Thymus (tissue), 11 donors: ENCODE results near the gene LCTL. TPM values are rescaled to one million over a fixed set of nuclear protein-coding genes. Genes with fewer than 3 reads are reported as not detected.
"Not testable (repeated sequence)": the region's sequence is repeated elsewhere in the genome, so short reads cannot be mapped to it uniquely, and the experiment has no call there.

Source experiments
- DNase-seq, 9 donors: peaks; one replicate each; pipeline ENCODE4 v3.0.0-alpha.2; 2013; ENCODE audit warnings: low spot score in 9 of 9, low read depth in 6 of 9, missing footprints in 1 of 9
- H3K27ac ChIP-seq, 2 donors: one replicate each; pipeline ENCODE4 v1.5.1; 2013; ENCODE audit warnings: control low read depth in 1 of 2, low read depth in 1 of 2, low read length in 1 of 2, mild to moderate bottlenecking in 1 of 2, moderate library complexity in 1 of 2
- H3K27me3 ChIP-seq, 2 donors: one replicate each; pipeline ENCODE4 v1.5.1; 2013; ENCODE audit warnings: low read length in 1 of 2; ENCODE audit not compliant: control insufficient read depth in 2 of 2, insufficient read depth in 1 of 2
- H3K36me3 ChIP-seq, 2 donors: one replicate each; pipeline ENCODE4 v1.5.1; 2013; ENCODE audit warnings: low read length in 1 of 2, mild to moderate bottlenecking in 1 of 2, moderate library complexity in 1 of 2; ENCODE audit not compliant: control insufficient read depth in 2 of 2, insufficient read depth in 2 of 2
- H3K4me1 ChIP-seq, 2 donors: one replicate each; pipeline ENCODE4 v1.5.1; 2013; ENCODE audit warnings: low read length in 2 of 2; ENCODE audit not compliant: control insufficient read depth in 2 of 2, insufficient read depth in 2 of 2
- H3K4me3 ChIP-seq, 2 donors: one replicate each; pipeline ENCODE4 v1.5.1; 2013; ENCODE audit warnings: low read length in 2 of 2, control low read depth in 1 of 2, mild to moderate bottlenecking in 1 of 2
- H3K9me3 ChIP-seq, 2 donors: one replicate each; pipeline ENCODE4 v1.5.1; 2013; ENCODE audit warnings: low read length in 1 of 2, mild to moderate bottlenecking in 1 of 2; ENCODE audit not compliant: control insufficient read depth in 2 of 2, insufficient read depth in 1 of 2
- WGBS: extraction: QIAGEN DNeasy Blood & Tissue Kit; methylation state at CpG from one replicate; pipeline ENCODE4 v1.1.7; 2013; 5-methylcytosine and 5-hydroxymethylcytosine counted together
- polyA plus RNA-seq: library from polyadenylated mRNA; stranded (reverse); fragments of 200-250 nt; gene quantifications from one replicate; pipeline ENCODE4 v1.2.3, GENCODE V29; 2013
- total RNA-seq: library from RNA; stranded (reverse); fragments of 120-200 nt; gene quantifications from one replicate; pipeline ENCODE4 v1.2.4, GENCODE V29; 2013
- donor health status: healthy.

LCTL gene
- total and polyA plus RNA-seq, 2 donors = 0.07 TPM; not detected in 1

- H3K36me3 ChIP-seq = peaks cover 26 to 35% of the 10 kb centered on the region in 2 donors
- 99% methylated on average over 2 of the region's 2 CpGs for WGBS
- no peak overlapping the region for H3K4me3 ChIP-seq
- H3K4me1 ChIP-seq = peaks cover 0 to 4% of the 10 kb centered on the region in 2 donors
- H3K9me3 ChIP-seq = no peaks in the 10 kb centered on the region
- no peaks in the 10 kb centered on the region for H3K27me3 ChIP-seq
- DNase-seq = no peak
- peak overlapping the region in 1 of 2 donors; percentile 5 for H3K27ac ChIP-seq
These were observed 49.9 kb downstream of the LCTL start for GRCh38 chr15:66515901-66516322.

DNA sequence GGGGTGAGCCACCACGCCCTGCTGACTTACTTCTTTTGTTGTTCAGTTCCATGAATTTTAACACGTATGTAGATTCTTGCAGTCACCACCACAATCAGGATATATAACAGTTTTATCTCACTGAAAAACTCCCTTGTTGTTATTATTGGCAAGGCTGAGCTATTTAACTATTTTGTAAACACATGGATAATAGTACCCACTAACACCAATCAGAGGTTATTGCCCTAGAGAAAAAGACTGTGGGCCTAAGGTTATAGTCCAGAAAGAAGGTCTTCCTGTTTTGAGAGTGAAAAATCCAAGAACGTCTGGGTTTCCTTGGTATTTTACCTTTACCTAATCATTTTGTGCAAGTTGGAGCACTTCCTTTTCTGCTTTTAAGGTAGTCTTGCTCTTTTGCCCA, 51.2 kb downstream of the LCTL start:
- 95% methylated on average over 3 of the region's 3 CpGs for WGBS

DNA sequence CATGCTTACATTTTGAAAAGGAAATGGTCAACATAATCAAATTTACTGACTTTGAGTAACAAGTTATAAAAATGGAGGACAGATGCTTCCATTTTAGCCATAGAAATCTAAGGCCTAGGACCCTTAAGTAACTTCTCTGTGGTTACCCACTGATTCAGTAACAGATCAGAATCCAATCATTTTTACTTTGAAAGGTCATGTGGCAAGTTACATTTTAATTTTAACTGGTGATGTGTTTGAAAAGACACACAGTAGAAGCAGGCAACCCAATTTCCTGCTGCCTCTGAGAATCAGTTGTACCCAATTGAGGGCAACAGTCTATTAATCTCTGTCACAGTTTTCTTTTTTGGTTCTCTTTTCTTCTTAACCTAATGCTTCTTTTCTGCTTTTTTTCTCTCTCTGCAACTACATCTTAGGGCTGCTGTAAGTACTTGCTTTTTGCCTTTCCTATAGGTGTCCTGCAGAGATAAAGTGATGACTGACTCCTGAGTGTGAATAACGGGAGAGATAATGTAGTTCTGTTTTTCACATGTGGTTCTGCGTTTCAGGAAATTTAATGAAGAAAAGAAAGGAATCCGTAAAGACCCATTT, 57.4 kb downstream of the LCTL start:
- WGBS = 96% methylated on average over 3 of the region's 3 CpGs
- Histone ChIP-seq H3K27ac (no peak overlapping the region), H3K36me3 (peaks cover 6 to 9% of the 10 kb centered on the region in 2 donors), H3K27me3 (no peaks in the 10 kb centered on the region), H3K4me3 (no peak overlapping the region), H3K9me3 (no peaks in the 10 kb centered on the region), H3K4me1 (peaks cover 7 to 9% of the 10 kb centered on the region in 2 donors)
- DNase-seq = no peak

More for the DNA sequence above, 51.2 kb downstream of the LCTL start:
- H3K27ac ChIP-seq = no peak overlapping the region
- no peaks in the 10 kb centered on the region for H3K9me3 ChIP-seq
- peaks cover 24 to 30% of the 10 kb centered on the region in 2 donors for H3K36me3 ChIP-seq
- no peak for DNase-seq
- H3K27me3 ChIP-seq = no peaks in the 10 kb centered on the region
- H3K4me1 ChIP-seq = peaks cover 0 to 4% of the 10 kb centered on the region in 2 donors
- H3K4me3 ChIP-seq = no peak overlapping the region

DNA sequence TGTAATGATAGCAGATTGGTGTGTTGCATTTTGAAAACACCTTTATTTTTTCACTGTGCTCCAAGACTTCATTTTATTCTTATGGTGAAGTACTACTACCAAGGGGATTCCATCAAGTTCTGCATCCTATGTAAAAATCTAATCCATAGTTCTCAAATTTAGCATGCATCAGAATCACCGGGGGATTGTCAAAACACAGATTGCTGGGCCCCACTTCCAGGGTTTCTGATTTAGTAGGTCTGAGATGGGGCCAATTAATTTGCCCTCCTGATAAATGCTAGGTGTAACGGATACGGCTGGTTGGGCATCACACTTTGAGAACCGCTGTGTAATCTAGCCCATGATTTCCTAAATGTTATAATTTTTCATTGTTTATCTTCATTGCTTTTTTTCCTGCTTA, 60.0 kb downstream of the LCTL start:
- peak overlapping the region; percentile 77 to 88 for H3K4me3 ChIP-seq
- peak overlapping the region in 1 of 2 donors; percentile 86 for H3K27ac ChIP-seq
- no peaks in the 10 kb centered on the region for H3K9me3 ChIP-seq
- peaks cover 15 to 17% of the 10 kb centered on the region in 2 donors for H3K4me1 ChIP-seq
- no peak for DNase-seq
- 71% methylated on average over 4 of the region's 4 CpGs for WGBS
- H3K27me3 ChIP-seq = no peaks in the 10 kb centered on the region
- H3K36me3 ChIP-seq = peaks cover 2 to 31% of the 10 kb centered on the region in 2 donors

DNA sequence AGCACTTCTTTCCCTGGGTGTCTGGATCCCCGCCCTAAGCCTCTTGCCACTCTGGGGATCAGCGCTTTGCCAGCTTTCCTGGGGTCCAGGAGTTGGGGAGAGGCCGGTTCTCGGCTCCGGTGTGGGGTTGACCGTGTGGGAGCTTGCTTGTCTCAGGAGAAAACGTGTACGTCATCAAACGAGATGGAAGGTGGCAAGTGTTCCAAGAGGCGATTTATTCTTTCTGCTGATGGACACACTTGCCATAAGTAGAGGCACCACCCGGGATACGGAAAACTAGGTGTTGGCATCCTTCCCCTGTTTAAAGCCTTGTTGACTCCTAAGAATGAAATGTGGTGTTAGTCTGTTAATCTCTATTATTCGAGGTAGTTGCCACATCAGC, 60.4 kb downstream of the LCTL start:
- Histone ChIP-seq H3K4me1 (peaks cover 15 to 17% of the 10 kb centered on the region in 2 donors), H3K27ac (peak overlapping the region; percentile 86 to 89)
- WGBS = under 1% methylated on average over 13 of the region's 13 CpGs

DNA sequence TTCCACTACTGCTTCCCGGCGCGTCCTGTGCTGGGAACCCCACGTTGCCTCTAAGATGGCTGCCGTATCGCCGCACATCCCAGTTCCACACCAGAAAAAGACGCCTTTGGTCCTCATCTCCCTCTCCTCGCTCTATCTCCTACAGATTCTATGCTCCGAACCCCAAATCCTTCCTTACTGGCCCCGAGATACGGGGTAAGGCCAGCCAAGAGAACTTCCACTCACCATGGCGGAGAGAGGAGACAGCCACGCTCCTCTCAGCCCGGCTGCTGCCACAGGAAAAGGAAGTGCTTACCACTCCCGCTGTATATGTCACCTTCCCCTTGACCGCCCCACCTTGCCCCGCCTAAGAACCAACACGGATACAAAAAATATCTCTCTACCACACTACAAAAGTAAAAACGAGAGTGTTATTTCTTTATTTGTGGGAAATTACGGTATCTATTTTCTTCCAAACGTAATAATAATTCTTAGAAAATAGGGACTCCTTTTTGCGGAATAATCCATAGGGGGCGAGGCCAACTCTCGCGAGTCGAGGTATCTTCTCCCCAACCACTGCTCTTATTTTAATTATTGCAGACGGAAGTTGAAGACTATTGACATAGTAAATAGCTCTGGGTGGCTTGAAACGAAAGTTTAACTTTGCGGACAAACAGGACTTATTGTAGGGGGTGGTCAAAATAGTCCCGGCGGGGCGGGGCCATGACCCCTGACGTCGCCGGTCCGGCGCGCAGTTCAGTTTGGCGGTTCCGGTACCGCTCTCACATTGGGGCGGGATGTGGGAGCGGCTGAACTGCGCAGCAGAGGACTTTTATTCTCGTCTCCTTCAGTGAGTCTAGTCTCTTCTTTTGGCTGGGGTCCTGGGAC, 61.0 kb downstream of the LCTL start, which contains the start of the genes RPL4 and ZWILCH:
Gene RPL4, minus strand, starts transcription at position 293 of the 867 bp plus-strand sequence. Its CDS starts 65 bp downstream, at position 228.
Gene ZWILCH, plus strand, starts transcription at position 764 of the 867 bp plus-strand sequence. Its CDS starts 13 bp downstream, at position 777.
- DNase-seq = peak; percentile 62 to 91 (median 71)
- under 1% methylated on average over 46 of the region's 46 CpGs for WGBS
- Histone ChIP-seq H3K36me3 (peaks cover 12 to 37% of the 10 kb centered on the region in 2 donors), H3K4me1 (peaks cover 15 to 17% of the 10 kb centered on the region in 2 donors), H3K4me3 (peak within 1 kb of the TSS; percentile 77 to 88), H3K27ac (peak within 1 kb of the TSS; percentile 86 to 89), H3K9me3 (no peaks in the 10 kb centered on the region), H3K27me3 (no peaks in the 10 kb centered on the region)

More for the DNA sequence above, 60.4 kb downstream of the LCTL start:
- Histone ChIP-seq H3K9me3 (no peaks in the 10 kb centered on the region), H3K27me3 (no peaks in the 10 kb centered on the region), H3K36me3 (peaks cover 6 to 31% of the 10 kb centered on the region in 2 donors), H3K4me3 (peak overlapping the region; percentile 77 to 88)
- no peak for DNase-seq

- peaks cover 15 to 17% of the 10 kb centered on the region in 2 donors for H3K4me1 ChIP-seq
- WGBS = 2% methylated on average over 12 of the region's 12 CpGs
These were observed 61.8 kb downstream of the LCTL start for GRCh38 chr15:66503780-66504562.

GRCh38 chr15:66503041-66503648, 62.7 kb downstream of the LCTL start:
- peaks cover 16 to 17% of the 10 kb centered on the region in 2 donors for H3K4me1 ChIP-seq
- not testable (repeated sequence) for H3K27ac ChIP-seq, H3K27me3 ChIP-seq, H3K9me3 ChIP-seq, DNase-seq
- H3K4me3 ChIP-seq = peak overlapping the region in 1 of 2 donors; percentile 88
- 81% methylated on average over 13 of the region's 13 CpGs for WGBS
- peaks cover 23 to 53% of the 10 kb centered on the region in 2 donors for H3K36me3 ChIP-seq

More at GRCh38 chr15:66503780-66504562, 61.8 kb downstream of the LCTL start:
- no peaks in the 10 kb centered on the region for H3K9me3 ChIP-seq
- H3K4me3 ChIP-seq = peak overlapping the region; percentile 77 to 88
- H3K27me3 ChIP-seq = no peaks in the 10 kb centered on the region
- DNase-seq = no peak
- peaks cover 18 to 45% of the 10 kb centered on the region in 2 donors for H3K36me3 ChIP-seq
- peak overlapping the region; percentile 86 to 89 for H3K27ac ChIP-seq
